GM18499 (cell line): ENCODE results near the gene RGS3.
A peak's percentile ranks its signal among the peaks of the same experiment; 100 is the strongest.
"Not testable (repeated sequence)": the region's sequence is repeated elsewhere in the genome, so short reads cannot be mapped to it uniquely, and the experiment has no call there.

Source experiments
- ATAC-seq: cut with Tn5 transposase; IDR thresholded peaks from one replicate; pipeline ENCODE4 v1.9.1; 2021; ENCODE audit warnings: moderate number of reproducible peaks; ENCODE audit not compliant: insufficient read depth, unreplicated experiment

Gene RGS3

DNA sequence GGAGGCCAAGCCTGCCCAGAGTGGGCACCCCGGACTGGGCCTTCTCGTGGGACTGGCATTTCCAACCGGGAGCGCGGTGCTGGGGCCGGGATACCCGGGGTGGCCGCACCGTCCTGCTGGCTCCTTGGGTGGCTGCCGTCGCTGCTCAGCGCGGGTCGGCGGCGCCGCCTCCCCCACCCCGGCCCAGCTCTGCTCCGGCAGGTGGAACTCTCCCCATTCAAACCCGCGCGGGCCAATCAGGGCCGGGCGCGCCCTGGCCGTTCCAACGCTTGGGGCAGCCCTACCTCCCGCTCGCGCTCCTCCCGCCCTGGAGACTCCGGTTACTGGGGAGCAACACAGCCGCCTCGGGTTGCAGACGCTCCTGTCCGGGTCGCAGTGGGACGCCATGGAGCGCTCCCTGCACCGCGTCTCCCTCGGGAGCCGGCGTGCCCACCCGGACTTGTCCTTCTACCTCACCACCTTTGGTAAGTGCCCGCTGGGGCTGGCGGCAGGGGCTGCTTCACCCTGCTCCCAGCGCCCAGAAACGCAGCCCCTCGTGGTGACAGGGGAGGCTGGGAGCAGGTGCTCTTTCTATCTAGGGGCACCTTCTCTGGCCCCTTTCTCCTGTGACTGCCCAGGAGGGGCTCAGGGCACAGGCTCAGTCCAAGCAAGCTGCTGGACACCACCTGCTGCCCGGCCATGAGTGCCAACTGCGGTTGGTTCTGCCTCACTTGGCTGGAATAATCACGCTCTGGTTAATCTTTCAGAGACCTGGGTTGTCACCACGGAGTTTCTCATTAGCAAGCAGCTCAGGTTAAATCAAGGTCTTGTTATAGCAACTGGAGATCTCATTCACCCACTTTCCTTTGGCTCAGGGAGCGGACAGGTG, at the start of gene RGS3:
RGS3 (plus strand) TSS at position 310 of the 868 bp plus-strand sequence; CDS start at position 386, 76 bp downstream.
- no peak for ATAC-seq

DNA sequence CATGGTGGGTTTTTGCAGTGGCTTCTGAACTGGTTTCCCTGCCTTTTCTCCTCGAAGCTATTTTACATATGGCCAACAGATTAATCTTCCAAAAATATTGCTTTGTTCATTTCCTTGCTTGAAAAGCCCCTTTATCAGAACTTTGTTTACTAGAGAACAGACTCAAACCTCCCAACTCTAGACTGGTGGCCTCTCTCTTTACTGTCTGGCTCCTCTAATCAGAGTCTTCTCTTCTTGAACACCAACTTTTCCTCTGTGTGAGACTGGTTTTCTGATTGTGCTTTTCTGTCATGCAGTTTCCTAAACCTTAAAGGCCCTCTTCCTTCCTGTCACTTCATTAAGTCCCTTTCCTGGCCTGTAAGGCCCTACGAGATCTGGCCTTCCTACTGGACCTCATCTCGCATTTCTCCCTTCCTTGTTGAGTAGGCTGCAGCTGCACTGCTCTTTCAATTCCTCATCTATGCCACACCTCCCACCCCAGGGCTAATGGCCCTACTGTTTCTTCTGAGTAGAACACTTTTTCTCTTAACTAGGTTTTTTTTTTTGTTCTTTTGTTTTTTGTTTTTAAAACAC, 47.3 kb upstream of the RGS3 start:
- peak; percentile 92 for ATAC-seq

DNA sequence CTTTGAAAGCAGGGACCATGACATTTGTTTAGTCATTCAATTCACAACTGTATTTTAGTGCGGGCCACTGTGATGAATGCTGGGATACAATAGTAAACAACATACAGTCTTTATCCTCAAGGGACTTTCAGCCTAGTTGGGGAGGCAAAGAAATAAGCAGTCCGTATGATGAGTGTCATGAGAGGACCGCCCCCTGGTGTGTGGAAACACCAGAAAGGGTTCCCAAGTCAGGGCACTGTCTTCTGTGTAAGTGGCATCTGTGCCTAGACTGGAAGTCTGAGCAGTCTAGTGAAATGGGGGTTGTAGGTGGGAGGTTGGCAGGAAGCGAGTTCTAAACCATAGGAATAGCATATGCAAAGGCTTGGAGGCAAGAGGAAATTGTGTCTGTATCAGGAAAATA, 46.2 kb upstream of the RGS3 start:
- ATAC-seq: no peak

DNA sequence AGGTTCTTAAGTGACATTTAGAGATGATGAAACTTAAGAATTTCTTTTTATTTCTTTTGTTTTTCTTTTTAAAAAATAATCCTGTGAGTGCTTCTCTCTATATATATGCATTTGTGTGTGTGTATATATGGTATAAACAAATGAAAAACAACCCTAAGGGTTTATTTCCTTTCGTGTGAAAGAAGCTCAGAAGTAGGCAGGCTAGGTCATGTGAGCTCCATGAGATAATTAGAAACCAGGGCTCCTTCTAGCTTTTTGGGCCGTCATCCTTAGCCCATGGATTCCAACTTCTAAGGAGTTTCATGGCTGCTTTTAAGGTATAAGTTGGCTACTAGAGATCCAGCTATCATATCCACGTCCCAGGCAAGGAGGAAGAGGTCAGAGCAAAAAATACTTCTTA, 41.8 kb upstream of the RGS3 start:
- no peak for ATAC-seq

DNA sequence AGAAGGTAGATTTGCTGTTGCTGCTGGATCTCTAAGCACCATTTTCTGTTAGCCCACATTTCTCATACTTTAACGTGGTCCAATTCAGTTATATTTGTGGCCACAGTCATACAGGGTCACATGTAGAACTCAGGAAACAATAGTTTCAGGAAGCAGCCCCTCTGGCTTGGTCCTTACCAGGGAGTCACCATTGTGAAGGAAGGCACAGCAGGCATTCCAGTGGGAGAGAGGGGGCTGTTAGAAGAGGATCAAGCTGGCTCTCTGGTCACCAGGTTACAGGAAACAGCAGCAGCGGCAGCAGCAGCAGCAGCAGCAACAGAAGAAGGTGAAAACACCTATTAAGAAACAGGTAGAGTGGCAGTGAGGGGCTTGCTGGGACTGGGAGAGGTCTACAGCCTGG, 38.5 kb upstream of the RGS3 start:
- no peak for ATAC-seq

DNA sequence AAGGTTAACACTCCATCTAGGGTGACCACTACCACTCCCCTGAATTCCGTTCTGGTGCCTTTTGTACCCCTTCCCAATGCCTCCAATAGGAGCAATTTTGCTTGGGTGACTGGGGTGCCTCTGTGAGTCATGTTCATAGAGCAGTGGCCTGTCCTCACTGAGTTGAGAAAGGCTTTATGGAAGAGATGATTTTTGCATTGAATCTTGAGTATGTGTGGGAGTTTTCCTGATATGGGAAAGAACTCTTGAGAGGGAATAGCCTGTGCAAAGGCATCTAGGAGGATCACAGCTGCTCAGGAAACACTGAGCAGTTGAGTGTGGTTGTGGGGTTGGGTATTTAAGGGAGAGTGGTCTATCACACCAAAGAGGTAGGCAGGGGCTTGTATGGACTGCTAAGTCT, 36.8 kb upstream of the RGS3 start:
- ATAC-seq: no peak

DNA sequence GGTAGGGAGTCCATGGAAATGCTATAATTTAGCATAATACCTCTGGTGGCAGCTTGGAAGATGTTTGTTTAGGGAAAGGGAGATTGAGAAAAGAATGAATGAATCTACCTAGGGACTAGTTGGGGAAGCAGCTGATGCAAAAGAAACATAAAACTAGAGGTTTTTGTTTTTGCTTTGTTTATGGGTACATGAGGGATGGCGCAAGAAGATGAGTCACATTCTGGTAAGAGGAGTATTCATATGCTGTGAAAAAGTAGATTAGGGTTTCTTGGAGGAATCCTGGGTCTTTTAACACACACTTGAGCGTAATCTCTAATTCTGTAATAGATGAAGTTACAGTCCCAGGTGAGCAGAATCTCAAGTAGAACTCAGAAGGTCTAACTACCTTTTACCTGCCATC, 35.9 kb upstream of the RGS3 start:
- no peak for ATAC-seq

DNA sequence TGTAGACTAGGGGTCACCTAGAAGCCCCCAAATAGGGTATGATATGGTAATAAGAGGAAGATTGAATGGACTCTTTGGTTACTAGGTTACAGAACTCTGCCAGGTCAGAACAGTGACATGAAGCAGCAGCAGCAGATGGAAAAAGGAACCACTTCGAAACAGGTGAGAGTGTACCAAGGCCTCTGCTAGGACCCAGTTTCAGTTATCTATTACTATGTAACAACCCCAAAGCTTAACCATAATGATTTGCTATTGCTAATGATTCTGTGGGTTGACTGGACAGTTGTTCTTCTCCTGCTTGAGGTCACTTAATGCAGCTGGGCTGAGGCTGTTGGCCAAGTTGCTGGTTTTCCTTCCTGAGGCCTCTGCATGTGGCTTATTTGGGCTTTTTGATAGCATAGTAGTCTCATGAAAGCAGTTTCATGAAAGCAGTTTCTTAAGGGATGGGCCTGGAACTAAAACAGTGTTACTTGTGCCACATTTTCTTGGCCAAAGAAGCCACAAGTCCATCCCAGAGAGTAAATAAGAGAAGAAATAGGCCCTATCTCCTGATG, 35.4 kb upstream of the RGS3 start:
- no peak for ATAC-seq

DNA sequence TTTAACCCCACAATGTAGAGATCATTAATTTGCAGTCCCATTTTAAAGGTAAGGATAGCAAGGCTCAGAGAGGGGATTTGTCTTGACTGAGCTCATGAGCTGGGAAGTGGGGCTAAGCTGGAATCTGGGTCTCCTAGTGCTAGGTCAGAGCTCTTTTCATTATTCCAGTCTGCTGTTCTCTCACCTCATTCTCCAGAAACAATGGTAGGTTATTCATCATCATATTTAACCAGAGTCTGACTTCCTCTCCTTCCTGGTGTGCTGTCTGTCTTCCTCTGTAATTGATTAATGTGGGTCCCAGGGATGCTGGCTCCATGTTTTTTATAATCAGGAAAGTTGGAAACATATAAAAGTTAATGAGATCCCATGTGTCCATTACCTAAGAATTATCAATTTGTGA, 32.3 kb upstream of the RGS3 start:
- no peak for ATAC-seq

DNA sequence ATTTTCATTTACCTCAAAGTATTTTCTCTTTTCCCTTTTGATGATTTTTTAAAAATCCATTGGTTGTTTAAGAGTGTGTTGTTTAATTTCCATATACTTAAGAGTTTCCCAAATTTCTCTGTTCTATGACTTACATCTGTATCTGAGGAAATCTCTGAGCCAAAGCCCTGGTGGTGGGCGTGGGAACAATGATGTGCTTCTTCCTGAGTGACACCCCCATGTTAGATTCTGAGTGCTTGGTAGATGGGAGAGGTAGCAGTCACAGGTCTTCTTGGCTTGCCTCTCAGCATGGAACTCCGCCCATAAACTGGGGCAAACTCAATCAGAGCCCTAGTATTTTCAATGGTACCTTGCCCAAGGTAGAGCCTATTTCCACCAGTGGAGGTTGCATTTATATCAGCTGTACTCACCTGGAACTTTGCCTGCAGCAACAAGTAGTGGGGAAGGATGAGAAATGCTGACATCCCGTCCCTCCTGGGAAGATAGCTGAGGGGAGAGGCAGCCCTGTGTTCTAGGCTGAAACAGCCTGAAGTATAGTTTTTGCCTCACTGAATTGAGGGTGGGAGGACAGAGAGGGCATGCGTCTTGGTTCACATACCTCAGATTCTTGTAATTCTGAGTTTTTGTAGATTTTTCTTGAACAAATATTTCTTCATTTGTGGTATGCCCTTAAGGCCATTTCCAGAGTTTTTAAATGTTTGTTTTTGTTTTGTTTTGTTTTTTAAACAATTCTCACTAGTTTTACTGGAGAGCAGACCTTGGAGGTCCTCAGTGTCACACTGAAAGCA, 26.6 kb upstream of the RGS3 start:
- ATAC-seq: no peak

DNA sequence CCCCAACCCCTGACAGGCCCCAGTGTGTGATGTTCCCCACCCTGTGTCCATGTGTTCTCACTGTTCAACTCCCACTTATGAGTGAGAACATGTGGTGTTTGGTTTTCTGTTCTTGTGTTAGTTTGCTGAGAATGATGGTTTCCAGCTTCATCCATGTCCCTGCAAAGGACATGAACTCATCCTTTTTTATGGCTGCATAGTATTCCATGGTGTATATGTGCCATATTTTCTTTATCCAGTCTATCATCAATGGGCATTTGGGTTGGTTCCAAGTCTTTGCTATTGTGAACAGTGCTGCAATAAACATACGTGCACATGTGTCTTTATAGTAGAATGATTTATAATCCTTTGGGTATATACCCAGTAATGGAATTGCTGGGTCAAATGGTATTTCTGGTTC, 25.8 kb upstream of the RGS3 start:
- not testable (repeated sequence) for ATAC-seq

DNA sequence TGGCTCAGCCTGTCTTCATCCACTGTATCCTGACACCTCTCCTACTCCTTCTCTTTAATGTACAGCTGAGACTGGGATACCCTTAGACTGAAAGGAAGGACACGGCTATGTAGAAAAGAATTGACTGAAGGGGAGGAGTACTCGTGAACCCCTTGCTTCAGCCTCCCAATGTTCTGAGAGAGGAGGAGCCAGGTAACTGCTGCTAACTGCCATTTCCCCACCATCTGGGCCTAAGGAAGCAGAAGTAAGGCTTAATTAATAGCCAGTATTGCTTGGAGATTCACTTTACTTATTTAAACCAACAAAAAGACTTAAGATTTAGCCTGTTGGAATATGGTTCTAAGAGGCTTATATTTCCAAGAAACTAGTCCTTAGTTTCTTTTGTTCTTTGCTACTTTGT, 18.8 kb upstream of the RGS3 start:
- no peak for ATAC-seq

DNA sequence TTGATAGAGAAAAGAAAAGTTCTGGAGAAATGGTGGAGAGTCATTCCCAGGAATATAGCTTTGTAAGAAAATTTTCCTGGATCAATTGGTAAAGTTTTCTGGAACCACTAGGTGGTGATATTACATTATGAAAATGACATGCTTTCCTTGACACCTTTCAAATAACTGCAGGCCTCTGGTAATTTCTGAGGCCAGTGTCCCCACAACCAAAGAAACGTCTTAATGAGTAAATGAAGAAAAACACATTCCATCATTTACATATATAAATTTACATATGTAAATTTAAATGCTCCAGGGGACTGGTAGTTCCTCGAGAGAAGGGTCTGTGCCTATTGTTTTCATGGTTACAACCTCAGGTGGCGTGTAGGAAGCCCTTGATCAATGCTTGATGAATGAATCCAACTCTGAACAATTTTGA, 17.2 kb upstream of the RGS3 start:
- no peak for ATAC-seq

DNA sequence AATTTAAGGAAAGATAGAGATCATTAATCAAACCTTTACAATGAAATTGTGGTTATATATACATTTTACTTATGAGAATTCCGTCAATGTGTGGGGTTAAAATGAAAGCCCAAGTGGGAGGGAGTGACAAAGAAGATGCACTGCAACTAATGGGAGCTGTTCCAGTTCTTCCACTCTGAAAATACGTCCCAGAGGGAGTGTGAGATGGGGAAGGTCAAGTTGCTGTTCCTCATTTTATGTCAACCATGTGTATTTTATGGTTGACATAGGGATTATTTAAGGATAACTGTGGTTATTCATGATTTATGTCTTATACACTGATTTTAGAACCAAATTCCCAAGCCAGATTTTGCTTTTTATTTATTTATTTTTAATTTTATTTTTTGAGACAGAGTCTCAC, 14.2 kb upstream of the RGS3 start:
- ATAC-seq: no peak

DNA sequence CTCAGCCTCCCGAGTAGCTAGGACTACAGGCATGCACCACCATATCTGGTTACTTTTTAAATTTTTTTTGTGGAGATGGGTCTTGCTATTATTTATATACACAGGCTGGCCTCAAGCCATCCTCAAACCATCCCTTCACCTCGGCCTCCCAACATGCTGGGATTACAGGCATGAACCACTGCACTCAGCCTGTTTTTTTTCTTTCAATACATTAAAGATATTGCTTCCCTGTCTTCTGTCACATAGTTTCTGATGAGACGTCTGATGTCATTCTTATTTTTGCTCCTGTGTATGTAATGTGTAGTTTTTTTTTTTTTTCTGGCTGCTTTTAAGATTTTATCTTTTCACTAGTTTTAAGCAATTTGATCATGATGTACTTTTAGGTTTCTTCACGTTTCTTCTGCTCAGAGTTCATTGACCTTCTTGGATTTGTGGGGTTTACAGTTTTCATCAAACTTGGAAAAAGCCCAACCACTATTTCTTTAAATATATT, 11.4 kb upstream of the RGS3 start:
- ATAC-seq: no peak

DNA sequence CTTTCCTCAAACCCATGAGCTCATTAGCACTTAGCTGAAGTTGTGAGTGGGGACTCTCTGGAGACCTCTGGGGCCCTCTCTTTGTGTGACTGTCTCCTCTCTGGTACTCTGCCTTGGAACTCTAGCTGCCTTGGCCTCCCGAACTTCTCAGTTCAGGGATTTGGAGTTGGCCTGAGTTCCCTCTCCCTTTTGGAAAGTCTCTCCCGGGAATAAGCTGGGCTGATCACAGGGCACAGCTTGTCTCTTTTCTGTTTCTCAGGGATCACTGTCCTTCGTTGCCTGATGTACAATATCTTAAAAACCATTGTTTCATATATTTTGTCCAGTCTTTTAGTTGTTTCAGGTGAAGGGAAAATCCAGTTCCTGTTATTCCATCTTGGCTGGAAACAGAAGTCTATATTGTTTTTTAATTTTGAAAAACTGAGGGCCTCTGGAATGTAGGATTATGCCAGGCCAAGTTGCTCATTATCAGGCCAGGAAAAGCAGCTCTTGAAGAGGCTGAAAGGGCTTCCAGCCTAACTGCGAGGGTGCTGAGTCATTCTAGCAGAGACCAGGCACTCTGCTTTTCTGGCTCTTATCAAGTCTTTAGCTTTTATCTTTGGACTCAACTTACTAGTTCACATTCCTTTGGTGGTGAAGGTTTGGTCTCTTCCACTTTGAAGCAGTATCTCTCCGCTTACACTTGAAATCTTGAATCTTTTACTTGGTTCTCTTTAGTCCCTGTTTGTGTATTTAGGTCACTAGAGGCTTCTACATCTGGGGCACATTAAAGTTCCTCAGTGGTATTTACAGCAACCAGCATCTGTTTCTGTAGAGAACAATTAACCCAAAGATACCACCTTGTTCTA, 8.4 kb upstream of the RGS3 start:
- ATAC-seq: no peak

DNA sequence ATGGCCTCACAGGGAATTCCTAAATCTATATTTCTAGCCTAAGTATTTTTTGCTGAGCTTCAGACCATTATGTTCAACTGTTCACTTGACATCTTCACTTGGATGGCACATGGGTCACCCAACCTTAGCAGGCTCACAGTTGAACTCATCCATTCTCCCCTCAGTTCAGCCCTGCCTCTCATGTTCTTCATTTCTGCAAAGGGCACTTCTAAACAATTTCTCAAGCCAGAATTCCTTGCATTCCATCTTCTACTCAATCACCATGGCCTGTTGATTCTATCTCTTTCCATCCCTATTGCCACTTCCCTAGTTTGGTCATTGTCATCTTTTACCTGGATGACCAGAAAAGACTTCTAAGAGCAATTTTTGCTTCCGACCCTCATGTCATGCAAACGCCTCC, 7.3 kb upstream of the RGS3 start:
- no peak for ATAC-seq

DNA sequence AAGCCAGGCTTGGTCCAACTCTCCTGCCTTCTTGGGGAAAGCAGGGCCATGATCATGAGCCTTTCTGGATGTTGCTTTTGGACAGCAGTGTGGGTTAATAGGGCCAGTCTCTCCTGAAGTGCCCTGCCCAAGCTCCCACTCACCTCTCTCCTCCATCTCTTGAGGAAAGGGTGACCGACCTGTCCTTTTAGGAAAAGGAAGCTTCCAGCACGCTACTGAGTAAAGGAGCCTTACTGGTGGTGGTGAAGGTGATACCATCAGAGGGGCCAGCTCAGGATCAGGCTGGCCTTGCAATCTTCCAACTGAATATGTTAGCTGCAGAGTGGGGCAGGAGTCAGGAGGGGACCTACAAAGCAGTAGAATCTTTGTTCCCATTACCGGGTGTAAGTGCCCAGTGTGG, 2.2 kb upstream of the RGS3 start:
- ATAC-seq: no peak

DNA sequence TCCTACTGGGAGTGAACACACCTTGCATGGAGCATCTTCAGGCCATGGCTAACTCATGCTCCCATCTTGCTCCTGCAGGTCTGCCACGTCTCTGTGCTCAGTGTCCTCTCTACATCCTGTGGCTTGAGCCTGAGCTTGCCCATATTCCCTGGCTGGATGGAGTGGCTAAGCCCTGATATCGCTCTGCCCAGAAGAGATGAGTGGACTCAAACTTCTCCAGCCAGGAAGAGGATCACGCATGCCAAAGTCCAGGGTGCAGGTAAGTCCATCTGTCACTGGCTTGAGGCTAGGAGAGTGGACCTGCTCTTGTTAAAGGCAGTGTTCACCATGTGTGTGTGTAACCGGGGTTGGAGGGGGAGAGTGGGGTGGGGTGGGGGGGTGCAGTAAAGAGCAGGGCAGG, 1.6 kb upstream of the RGS3 start:
- ATAC-seq: no peak

DNA sequence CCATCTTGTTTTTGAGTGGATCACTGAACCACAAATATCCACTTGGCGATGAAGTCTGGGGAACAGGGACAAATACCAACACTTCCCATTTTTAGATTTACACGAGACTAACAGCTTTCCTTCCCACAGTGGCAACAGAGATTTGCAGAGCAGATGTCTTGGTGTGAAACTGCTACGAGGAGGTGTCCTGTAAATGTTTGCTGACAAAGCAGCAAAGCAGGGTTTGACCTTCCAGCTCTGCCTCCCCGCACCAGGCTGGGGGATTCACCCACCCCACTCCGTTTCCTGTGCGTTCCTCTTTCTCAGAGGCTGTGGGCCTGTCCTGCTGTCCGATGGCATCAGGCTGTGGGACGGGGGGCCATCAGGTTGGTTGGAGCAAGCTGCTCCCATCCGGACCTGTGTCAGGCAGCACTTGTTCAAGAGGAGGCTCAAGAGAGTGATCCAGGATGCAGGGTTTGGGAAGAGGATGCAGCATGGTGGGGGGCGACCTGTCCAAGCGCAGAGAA, 693 bp upstream of the RGS3 start:
- ATAC-seq: no peak
